HUDEP-2 (cell line): ENCODE results near the gene MAP2K5.

ENCODE experiments used
- DNase-seq, 76 experiments: peaks; one replicate each; lab custom pipeline; 2025; ENCODE audit not compliant: unreplicated experiment in 76 of 76; lab: John Stamatoyannopoulos, UW

MAP2K5 gene

GRCh38 chr15:67829647-67830504 lies 287.4 kb downstream of the MAP2K5 start:
- no peak for DNase-seq

GRCh38 chr15:67831363-67831762 lies 288.9 kb downstream of the MAP2K5 start:
- no peak for DNase-seq

GRCh38 chr15:67832031-67832551 lies 289.6 kb downstream of the MAP2K5 start:
- DNase-seq: peak in 4 of 76 experiments; percentile 4 to 38 (median 20)

GRCh38 chr15:67832897-67833709 lies 290.6 kb downstream of the MAP2K5 start:
- no peak for DNase-seq

- peak in 25 of 76 experiments; percentile 9 to 43 (median 19) for DNase-seq
These were observed 291.4 kb downstream of the MAP2K5 start for GRCh38 chr15:67833710-67834511.

GRCh38 chr15:67834581-67835296 lies 292.2 kb downstream of the MAP2K5 start:
- DNase-seq: no peak

GRCh38 chr15:67835297-67836133 lies 293.0 kb downstream of the MAP2K5 start:
- DNase-seq: no peak

- DNase-seq: no peak
These were observed 293.6 kb downstream of the MAP2K5 start for GRCh38 chr15:67836134-67836455.

- DNase-seq: peak in 15 of 76 experiments; percentile 8 to 48 (median 26)
These were observed 294.0 kb downstream of the MAP2K5 start for GRCh38 chr15:67836477-67836876.

GRCh38 chr15:67836955-67837354 lies 294.5 kb downstream of the MAP2K5 start:
- DNase-seq: no peak

GRCh38 chr15:67838789-67839332 lies 296.4 kb downstream of the MAP2K5 start:
- DNase-seq: peak in 13 of 76 experiments; percentile 17 to 38 (median 20)

GRCh38 chr15:67839499-67839928 lies 297.0 kb downstream of the MAP2K5 start:
- DNase-seq: peak in 6 of 76 experiments; percentile 18 to 62 (median 36)

GRCh38 chr15:67839929-67840748 lies 297.6 kb downstream of the MAP2K5 start, which contains the start of gene RNU6-1:
Gene RNU6-1 (minus strand): TSS chr15:67840045.
- peak in 74 of 76 experiments; percentile 41 to 93 (median 82) for DNase-seq

- peak in 1 of 76 experiments; percentile 7 for DNase-seq
These were observed 298.4 kb downstream of the MAP2K5 start for GRCh38 chr15:67840749-67841512.

GRCh38 chr15:67841513-67841762 lies 298.9 kb downstream of the MAP2K5 start:
- no peak for DNase-seq

GRCh38 chr15:67843092-67843501 lies 300.6 kb downstream of the MAP2K5 start:
- DNase-seq: no peak
